Measurements from ENCODE around the gene TNFSF13. TPM values are rescaled to one million over a fixed set of nuclear protein-coding genes. Genes with fewer than 3 reads are reported as not detected.

Gene TNFSF13
- 0.43 TPM in 1 of 2 replicates, not detected in the other for total RNA-seq (2014; rRNA removed; shearing (Covaris generic))

GRCh38 chr17:7558544-7559319 is at the start of gene TNFSF13:
TSS of gene TNFSF13 (plus strand) at chr17:7558750. CDS start at chr17:7559040, 290 bp downstream.
- DNase-seq (ENCODE audit: low spot score) = no peak

- no peak for DNase-seq (ENCODE audit: low spot score)
Observed at GRCh38 chr17:7508846-7509245, 49.7 kb upstream of the TNFSF13 start.

GRCh38 chr17:7509937-7510336 is 48.6 kb upstream of the TNFSF13 start:
- no peak for DNase-seq (ENCODE audit: low spot score)

- no peak for DNase-seq (ENCODE audit: low spot score)
Observed at GRCh38 chr17:7511108-7511507, 47.4 kb upstream of the TNFSF13 start.

- DNase-seq (ENCODE audit: low spot score) = no peak
Observed at GRCh38 chr17:7512105-7512504, 46.4 kb upstream of the TNFSF13 start.

GRCh38 chr17:7512824-7513540 is 45.6 kb upstream of the TNFSF13 start:
- DNase-seq (ENCODE audit: low spot score) = no peak

GRCh38 chr17:7513850-7514419 is 44.6 kb upstream of the TNFSF13 start:
- no peak for DNase-seq (ENCODE audit: low spot score)

- DNase-seq (ENCODE audit: low spot score) = no peak
Observed at GRCh38 chr17:7515911-7516610, 42.5 kb upstream of the TNFSF13 start.

GRCh38 chr17:7523033-7523432 is 35.5 kb upstream of the TNFSF13 start:
- DNase-seq (ENCODE audit: low spot score) = no peak

- no peak for DNase-seq (ENCODE audit: low spot score)
Observed at GRCh38 chr17:7528842-7529241, 29.7 kb upstream of the TNFSF13 start.

- no peak for DNase-seq (ENCODE audit: low spot score)
Observed at GRCh38 chr17:7530023-7530900, 28.3 kb upstream of the TNFSF13 start.

- no peak for DNase-seq (ENCODE audit: low spot score)
Observed at GRCh38 chr17:7538050-7538449, 20.5 kb upstream of the TNFSF13 start.

GRCh38 chr17:7538891-7539545 is 19.5 kb upstream of the TNFSF13 start:
- no peak for DNase-seq (ENCODE audit: low spot score)

- no peak for DNase-seq (ENCODE audit: low spot score)
Observed at GRCh38 chr17:7541074-7541621, 17.4 kb upstream of the TNFSF13 start.

GRCh38 chr17:7544911-7545310 is 13.6 kb upstream of the TNFSF13 start:
- DNase-seq (ENCODE audit: low spot score) = no peak

- DNase-seq (ENCODE audit: low spot score) = no peak
Observed at GRCh38 chr17:7548585-7549400, 9.8 kb upstream of the TNFSF13 start, which contains the start of gene TNFSF12. TSS of gene TNFSF12 (plus strand) at chr17:7549058. CDS start at chr17:7549154, 96 bp downstream.

GRCh38 chr17:7549401-7550055 is 9.0 kb upstream of the TNFSF13 start:
- DNase-seq (ENCODE audit: low spot score) = no peak

- no peak for DNase-seq (ENCODE audit: low spot score)
Observed at GRCh38 chr17:7550344-7550743, 8.2 kb upstream of the TNFSF13 start.

GRCh38 chr17:7551396-7551795 is 7.2 kb upstream of the TNFSF13 start:
- no peak for DNase-seq (ENCODE audit: low spot score)
